Activated T-helper 17 cell treated with anti-CD3 and anti-CD28 coated beads, Interleukin-2, amount 50 U/mL, for 72 hours (primary cell): ENCODE measurements around the gene ETV3L. TPM values are rescaled to one million over a fixed set of nuclear protein-coding genes. Genes with fewer than 3 reads are reported as not detected.

Experiments used
- ATAC-seq: fragments of 150-1000 bp; cut with Tn5 transposase; replicated peaks from 2 replicates; pipeline ENCODE4 v1.10.0; 2021; ENCODE audit warnings: mild to moderate bottlenecking, moderate library complexity
- H3K27ac Mint-ChIP-seq: one replicate; pipeline ENCODE4 v1.8.0; 2022; ENCODE audit warnings: mixed read lengths
- H3K27me3 Mint-ChIP-seq: one replicate; pipeline ENCODE4 v1.8.0; 2022; ENCODE audit warnings: mixed read lengths
- H3K36me3 Mint-ChIP-seq: one replicate; pipeline ENCODE4 v1.8.0; 2022; ENCODE audit warnings: low read depth, mild to moderate bottlenecking, mixed read lengths
- H3K4me1 Mint-ChIP-seq: one replicate; pipeline ENCODE4 v1.8.0; 2022; ENCODE audit warnings: mixed read lengths
- H3K4me3 Mint-ChIP-seq: one replicate; pipeline ENCODE4 v1.8.0; 2022; ENCODE audit warnings: mild to moderate bottlenecking, mixed read lengths
- H3K9me3 Mint-ChIP-seq: one replicate; pipeline ENCODE4 v1.8.0; 2022; ENCODE audit warnings: mixed read lengths
- total RNA-seq, 2 donors: library from RNA; stranded (reverse); gene quantifications; one replicate each; pipeline ENCODE4 v1.2.3, GENCODE V29; 2022

The ETV3L gene
- total RNA-seq, 2 donors from 2014 or later: 0.26 TPM; not detected in 1

GRCh38 chr1:157137046-157137407, 37.4 kb upstream of the ETV3L start:
- no peak for ATAC-seq
- Mint-ChIP-seq H3K27ac (peak overlapping the region; percentile 86), H3K27me3 (no peaks in the 10 kb centered on the region), H3K4me1 (peaks cover 73% of the 10 kb centered on the region), H3K36me3 (peaks cover 60% of the 10 kb centered on the region), H3K9me3 (no peaks in the 10 kb centered on the region), H3K4me3 (peak overlapping the region; percentile 93)

DNA sequence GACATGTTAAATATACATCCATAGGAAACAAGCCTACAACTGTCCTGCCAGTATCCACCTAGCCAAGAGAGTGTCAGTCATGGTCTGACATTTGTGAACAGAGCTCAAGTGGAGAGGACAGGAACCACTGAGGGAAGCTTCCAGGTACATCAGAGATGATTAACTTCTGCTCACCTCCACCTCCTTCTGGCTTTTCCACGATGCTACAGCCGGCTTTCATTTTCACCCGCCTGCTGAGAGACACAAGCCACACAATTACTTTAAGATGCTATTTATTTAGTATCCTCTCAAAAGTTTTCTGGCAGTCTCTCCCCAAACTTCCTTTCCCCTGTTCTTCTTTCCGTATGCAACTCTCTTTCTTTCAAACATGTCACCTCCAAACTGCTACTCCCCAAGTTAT, 36.5 kb upstream of the ETV3L start:
- no peaks in the 10 kb centered on the region for H3K9me3 Mint-ChIP-seq
- peaks cover 69% of the 10 kb centered on the region for H3K4me1 Mint-ChIP-seq
- H3K27me3 Mint-ChIP-seq: no peaks in the 10 kb centered on the region
- H3K36me3 Mint-ChIP-seq: peaks cover 69% of the 10 kb centered on the region
- ATAC-seq: no peak
- H3K27ac Mint-ChIP-seq: peak overlapping the region; percentile 86
- peak overlapping the region; percentile 93 for H3K4me3 Mint-ChIP-seq

GRCh38 chr1:157135646-157136045, 36.0 kb upstream of the ETV3L start:
- H3K36me3 Mint-ChIP-seq: peaks cover 74% of the 10 kb centered on the region
- peaks cover 64% of the 10 kb centered on the region for H3K4me1 Mint-ChIP-seq
- ATAC-seq: no peak

GRCh38 chr1:157135070-157135469, 35.5 kb upstream of the ETV3L start:
- ATAC-seq: no peak
- no peaks in the 10 kb centered on the region for H3K27me3 Mint-ChIP-seq
- H3K36me3 Mint-ChIP-seq: peaks cover 79% of the 10 kb centered on the region
- peak overlapping the region; percentile 86 for H3K27ac Mint-ChIP-seq
- H3K9me3 Mint-ChIP-seq: no peaks in the 10 kb centered on the region
- H3K4me3 Mint-ChIP-seq: peak overlapping the region; percentile 93
- peaks cover 58% of the 10 kb centered on the region for H3K4me1 Mint-ChIP-seq

More at GRCh38 chr1:157135646-157136045, 36.0 kb upstream of the ETV3L start:
- peak overlapping the region; percentile 86 for H3K27ac Mint-ChIP-seq
- H3K27me3 Mint-ChIP-seq: no peaks in the 10 kb centered on the region
- H3K9me3 Mint-ChIP-seq: no peaks in the 10 kb centered on the region
- H3K4me3 Mint-ChIP-seq: peak overlapping the region; percentile 93

DNA sequence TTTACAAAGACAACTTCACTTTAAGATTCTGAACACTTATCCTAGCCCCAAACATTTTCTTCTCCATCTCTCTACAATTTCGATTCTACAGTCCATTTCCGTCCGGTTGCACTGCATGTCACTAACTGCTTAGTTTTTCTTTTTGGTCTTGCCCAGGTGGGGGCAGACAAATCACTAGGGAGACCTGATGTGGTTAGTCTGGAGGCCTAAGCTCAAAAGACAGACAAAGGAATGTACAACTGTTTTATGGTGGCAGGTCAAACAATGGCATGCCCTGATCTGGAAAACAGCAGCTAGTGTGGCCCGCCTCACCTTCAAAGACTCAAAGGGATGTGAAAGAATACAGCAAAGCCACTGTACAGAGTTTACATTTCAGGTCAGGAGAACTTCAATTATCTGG, 34.8 kb upstream of the ETV3L start:
- Mint-ChIP-seq H3K4me1 (peaks cover 52% of the 10 kb centered on the region), H3K36me3 (peaks cover 86% of the 10 kb centered on the region), H3K9me3 (no peaks in the 10 kb centered on the region), H3K27ac (peak overlapping the region; percentile 86), H3K4me3 (peak overlapping the region; percentile 93), H3K27me3 (no peaks in the 10 kb centered on the region)
- ATAC-seq: no peak

DNA sequence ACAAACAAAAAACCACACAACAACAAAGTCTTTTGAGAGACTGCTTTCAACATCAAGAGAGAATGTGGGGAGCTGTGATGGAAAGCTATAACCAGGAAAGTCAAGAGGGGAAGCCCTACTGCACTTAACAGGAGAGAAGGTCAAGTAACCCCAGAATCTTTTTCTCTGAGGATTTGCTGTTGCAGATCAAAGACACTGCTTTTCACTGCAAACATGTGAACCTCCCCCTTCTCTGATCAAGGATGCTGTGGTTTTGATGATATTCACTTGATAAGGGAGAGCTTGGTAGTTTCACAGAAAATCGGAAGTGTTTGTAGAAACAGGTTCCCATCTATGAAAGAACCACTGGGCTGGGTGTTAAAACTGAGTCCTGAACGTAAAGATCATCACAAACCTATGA, 33.8 kb upstream of the ETV3L start:
- H3K36me3 Mint-ChIP-seq: peaks cover 96% of the 10 kb centered on the region
- ATAC-seq: peak; percentile 16

GRCh38 chr1:157132616-157133167, 33.1 kb upstream of the ETV3L start:
- Mint-ChIP-seq H3K9me3 (no peaks in the 10 kb centered on the region), H3K4me1 (peaks cover 50% of the 10 kb centered on the region), H3K27ac (peak overlapping the region; percentile 86), H3K4me3 (peak overlapping the region; percentile 93), H3K27me3 (no peaks in the 10 kb centered on the region), H3K36me3 (peaks cover 100% of the 10 kb centered on the region)
- no peak for ATAC-seq

More for the DNA sequence above, 33.8 kb upstream of the ETV3L start:
- Mint-ChIP-seq H3K4me1 (peaks cover 45% of the 10 kb centered on the region), H3K4me3 (peak overlapping the region; percentile 93), H3K27ac (peak overlapping the region; percentile 86), H3K9me3 (no peaks in the 10 kb centered on the region), H3K27me3 (no peaks in the 10 kb centered on the region)

DNA sequence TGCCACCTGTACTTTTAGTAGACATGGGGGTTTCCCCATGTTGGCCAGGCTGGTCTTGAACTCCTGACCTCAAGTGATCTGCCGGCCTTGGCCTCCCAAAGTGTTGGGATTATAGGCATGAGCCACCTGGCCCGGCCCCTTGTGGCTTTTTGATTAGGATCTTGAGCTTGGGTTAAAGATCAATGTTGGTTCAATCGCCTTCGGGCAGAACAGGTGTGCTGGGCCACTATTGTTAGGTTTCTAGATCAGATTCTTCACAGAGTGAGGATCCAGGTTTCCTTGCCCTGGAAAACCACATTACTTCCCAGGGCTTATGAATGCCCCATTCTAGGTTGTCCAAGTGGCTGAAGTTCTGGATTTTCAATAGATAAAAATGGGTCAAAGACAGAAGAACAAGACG, 32.5 kb upstream of the ETV3L start:
- peaks cover 50% of the 10 kb centered on the region for H3K4me1 Mint-ChIP-seq
- H3K36me3 Mint-ChIP-seq: peaks cover 100% of the 10 kb centered on the region
- no peak for ATAC-seq
- peak overlapping the region; percentile 93 for H3K4me3 Mint-ChIP-seq
- H3K9me3 Mint-ChIP-seq: no peaks in the 10 kb centered on the region
- H3K27me3 Mint-ChIP-seq: no peaks in the 10 kb centered on the region
- peak overlapping the region; percentile 86 for H3K27ac Mint-ChIP-seq

- H3K36me3 Mint-ChIP-seq: peaks cover 100% of the 10 kb centered on the region
- no peak overlapping the region for H3K4me3 Mint-ChIP-seq
- H3K4me1 Mint-ChIP-seq: peaks cover 46% of the 10 kb centered on the region
- H3K9me3 Mint-ChIP-seq: no peaks in the 10 kb centered on the region
- H3K27ac Mint-ChIP-seq: no peak overlapping the region
- H3K27me3 Mint-ChIP-seq: no peaks in the 10 kb centered on the region
- no peak for ATAC-seq
These were observed 31.7 kb upstream of the ETV3L start for GRCh38 chr1:157131281-157131680.

DNA sequence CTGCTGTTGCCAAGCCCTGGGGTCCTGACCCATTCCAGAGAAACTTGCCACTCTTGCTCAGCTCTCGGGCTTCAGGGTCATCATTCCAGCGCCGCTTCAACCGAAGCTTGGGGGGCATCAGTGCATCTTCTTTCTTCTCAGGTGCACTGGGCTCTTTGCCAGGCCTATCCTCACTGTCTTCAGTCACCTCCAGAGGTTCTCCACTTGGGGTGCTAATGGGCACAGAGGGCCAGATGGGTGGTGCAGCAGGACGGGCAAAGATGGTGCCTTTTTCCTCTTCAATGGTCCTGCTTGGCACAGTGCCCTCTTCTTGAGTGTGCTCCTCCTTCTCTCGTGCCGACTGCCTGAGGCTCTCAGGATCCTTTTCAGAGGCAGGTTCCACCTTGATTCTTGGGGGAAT, 25.2 kb upstream of the ETV3L start:
- Mint-ChIP-seq H3K27me3 (no peaks in the 10 kb centered on the region), H3K9me3 (no peaks in the 10 kb centered on the region), H3K36me3 (peaks cover 82% of the 10 kb centered on the region), H3K4me1 (peaks cover 25% of the 10 kb centered on the region), H3K4me3 (no peak overlapping the region), H3K27ac (no peak overlapping the region)
- no peak for ATAC-seq

DNA sequence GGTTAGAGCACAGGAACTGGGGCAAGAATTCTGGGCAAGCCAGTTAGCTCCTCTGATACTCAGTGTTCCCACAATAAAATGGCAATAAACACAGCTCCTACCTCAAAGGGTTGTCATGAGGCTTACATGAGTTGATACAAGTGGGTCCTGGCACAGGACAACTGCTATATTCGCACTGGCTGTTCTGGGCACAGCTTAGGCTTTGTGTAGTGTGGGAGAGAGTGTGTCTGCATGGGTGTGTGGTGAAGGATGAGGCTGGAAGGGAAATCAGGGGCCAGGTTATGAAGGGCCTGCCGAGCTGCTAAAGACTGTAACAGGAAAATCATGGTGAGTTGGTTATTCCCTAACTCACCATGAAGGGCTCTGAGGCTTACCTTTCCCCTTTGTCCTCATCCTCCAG, 19.8 kb upstream of the ETV3L start:
- no peak overlapping the region for H3K4me3 Mint-ChIP-seq
- H3K27me3 Mint-ChIP-seq: no peaks in the 10 kb centered on the region
- H3K36me3 Mint-ChIP-seq: peaks cover 28% of the 10 kb centered on the region
- ATAC-seq: no peak
- H3K27ac Mint-ChIP-seq: no peak overlapping the region
- H3K9me3 Mint-ChIP-seq: no peaks in the 10 kb centered on the region
- H3K4me1 Mint-ChIP-seq: peaks cover 22% of the 10 kb centered on the region

- no peak for ATAC-seq
- Mint-ChIP-seq H3K27me3 (no peaks in the 10 kb centered on the region), H3K27ac (no peak overlapping the region), H3K4me1 (peaks cover 18% of the 10 kb centered on the region), H3K4me3 (no peak overlapping the region), H3K9me3 (no peaks in the 10 kb centered on the region), H3K36me3 (peaks cover 23% of the 10 kb centered on the region)
These were observed 19.4 kb upstream of the ETV3L start for GRCh38 chr1:157119008-157119407.

DNA sequence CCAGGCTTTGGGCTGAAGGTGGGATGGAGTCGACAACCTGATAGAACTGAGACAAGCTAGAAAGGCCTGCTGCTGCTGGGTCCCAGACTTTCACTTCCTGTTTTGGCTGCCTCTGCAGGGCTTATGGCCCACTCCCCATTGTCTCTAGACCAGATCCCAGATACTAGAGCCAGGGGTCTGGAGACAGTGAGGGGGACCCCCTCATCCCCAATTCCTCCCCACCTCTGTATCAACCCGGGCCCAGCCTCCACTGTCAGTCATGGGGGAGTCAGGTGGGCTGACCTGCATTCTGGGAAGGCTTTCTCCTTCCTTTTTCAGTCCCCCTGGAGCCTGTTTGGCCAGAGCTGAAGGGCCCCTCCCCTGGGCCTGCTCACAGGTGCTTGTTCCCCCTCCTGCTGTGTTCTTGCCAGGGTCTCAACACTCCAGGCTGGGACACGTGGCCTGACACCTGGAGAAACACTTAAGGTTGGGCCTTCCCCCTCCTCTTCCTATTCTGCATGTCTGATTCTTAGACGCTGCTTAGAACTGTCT, 18.0 kb upstream of the ETV3L start:
- ATAC-seq: no peak
- H3K4me3 Mint-ChIP-seq: no peak overlapping the region
- H3K27me3 Mint-ChIP-seq: peaks cover 4% of the 10 kb centered on the region
- H3K27ac Mint-ChIP-seq: peak overlapping the region; percentile 46
- peaks cover 15% of the 10 kb centered on the region for H3K4me1 Mint-ChIP-seq
- no peaks in the 10 kb centered on the region for H3K9me3 Mint-ChIP-seq
- peaks cover 9% of the 10 kb centered on the region for H3K36me3 Mint-ChIP-seq

- H3K27me3 Mint-ChIP-seq: peaks cover 7% of the 10 kb centered on the region
- peaks cover 5% of the 10 kb centered on the region for H3K36me3 Mint-ChIP-seq
- no peak overlapping the region for H3K27ac Mint-ChIP-seq
These were observed 17.1 kb upstream of the ETV3L start for GRCh38 chr1:157116737-157117103.

DNA sequence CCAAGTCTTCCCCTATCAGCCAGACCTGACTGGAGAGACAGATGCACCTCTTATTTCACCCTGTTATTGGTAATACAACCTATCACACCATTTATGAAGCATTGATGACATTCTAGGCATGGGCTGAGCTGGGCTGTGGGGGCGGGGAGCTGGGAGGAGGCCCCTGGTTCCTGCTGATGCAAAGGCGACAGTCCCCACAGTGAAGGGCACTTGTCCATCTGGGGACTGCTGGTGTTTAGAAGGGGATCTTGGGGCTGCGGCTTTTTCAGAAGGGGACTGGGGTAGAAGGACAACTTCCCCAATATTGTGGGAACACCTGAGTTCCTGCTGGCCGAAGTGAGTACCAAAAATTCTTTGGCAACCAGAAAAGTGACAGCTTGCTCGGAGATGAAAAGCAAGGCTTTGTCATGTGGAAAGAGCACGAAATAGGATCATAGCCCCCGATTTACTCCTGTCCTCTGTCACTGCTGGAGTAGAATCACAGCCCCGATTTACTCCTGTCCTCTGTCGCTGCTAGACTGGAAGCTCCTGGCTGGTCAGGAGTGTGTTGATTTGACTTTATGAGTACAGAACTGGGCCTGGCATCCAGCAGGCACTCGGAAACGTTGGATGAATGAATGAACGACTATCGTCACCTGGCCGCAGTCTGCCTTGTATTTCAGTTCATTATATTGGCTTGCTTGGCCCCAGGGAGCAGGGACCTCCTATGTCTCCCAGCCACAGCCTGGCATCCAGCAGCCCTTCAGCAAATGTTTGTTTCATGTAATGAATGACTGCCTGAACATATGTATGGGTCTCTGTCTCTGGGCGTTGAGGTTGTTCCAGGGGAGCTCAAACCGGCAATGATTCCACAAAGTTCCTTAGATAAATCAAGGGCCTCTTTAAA, 16.5 kb upstream of the ETV3L start:
- peaks cover 7% of the 10 kb centered on the region for H3K27me3 Mint-ChIP-seq
- H3K36me3 Mint-ChIP-seq: no peaks in the 10 kb centered on the region
- peaks cover 20% of the 10 kb centered on the region for H3K4me1 Mint-ChIP-seq
- H3K27ac Mint-ChIP-seq: peak overlapping the region; percentile 33
- no peaks in the 10 kb centered on the region for H3K9me3 Mint-ChIP-seq
- no peak for ATAC-seq
- H3K4me3 Mint-ChIP-seq: no peak overlapping the region

More at GRCh38 chr1:157116737-157117103, 17.1 kb upstream of the ETV3L start:
- H3K9me3 Mint-ChIP-seq: no peaks in the 10 kb centered on the region
- ATAC-seq: no peak
- peaks cover 20% of the 10 kb centered on the region for H3K4me1 Mint-ChIP-seq
- no peak overlapping the region for H3K4me3 Mint-ChIP-seq
